Endometrial microvascular endothelial cells (primary cell): ENCODE results near the gene PCK1. TPM values are rescaled to one million over a fixed set of nuclear protein-coding genes. Genes with fewer than 3 reads are reported as not detected.

Experiments
- in situ Hi-C: cut with HindIII; loops from 2 replicates; pipeline ENCODE4 v1.10.0; 2017; ENCODE audit warnings: low sequenced_read_pairs, low pct_unique_long_range_greater_than_20kb; ENCODE audit errors: inconsistent ontology term
- total RNA-seq: library from RNA; depleted of rRNA; stranded (reverse); fragments of >200 nt; gene quantifications from one replicate; pipeline ENCODE4 v1.2.3, GENCODE V29; 2015; ENCODE audit errors: inconsistent ontology term

Gene PCK1
- total RNA-seq, 1 donor from 2014 or later, result not detected

DNA sequence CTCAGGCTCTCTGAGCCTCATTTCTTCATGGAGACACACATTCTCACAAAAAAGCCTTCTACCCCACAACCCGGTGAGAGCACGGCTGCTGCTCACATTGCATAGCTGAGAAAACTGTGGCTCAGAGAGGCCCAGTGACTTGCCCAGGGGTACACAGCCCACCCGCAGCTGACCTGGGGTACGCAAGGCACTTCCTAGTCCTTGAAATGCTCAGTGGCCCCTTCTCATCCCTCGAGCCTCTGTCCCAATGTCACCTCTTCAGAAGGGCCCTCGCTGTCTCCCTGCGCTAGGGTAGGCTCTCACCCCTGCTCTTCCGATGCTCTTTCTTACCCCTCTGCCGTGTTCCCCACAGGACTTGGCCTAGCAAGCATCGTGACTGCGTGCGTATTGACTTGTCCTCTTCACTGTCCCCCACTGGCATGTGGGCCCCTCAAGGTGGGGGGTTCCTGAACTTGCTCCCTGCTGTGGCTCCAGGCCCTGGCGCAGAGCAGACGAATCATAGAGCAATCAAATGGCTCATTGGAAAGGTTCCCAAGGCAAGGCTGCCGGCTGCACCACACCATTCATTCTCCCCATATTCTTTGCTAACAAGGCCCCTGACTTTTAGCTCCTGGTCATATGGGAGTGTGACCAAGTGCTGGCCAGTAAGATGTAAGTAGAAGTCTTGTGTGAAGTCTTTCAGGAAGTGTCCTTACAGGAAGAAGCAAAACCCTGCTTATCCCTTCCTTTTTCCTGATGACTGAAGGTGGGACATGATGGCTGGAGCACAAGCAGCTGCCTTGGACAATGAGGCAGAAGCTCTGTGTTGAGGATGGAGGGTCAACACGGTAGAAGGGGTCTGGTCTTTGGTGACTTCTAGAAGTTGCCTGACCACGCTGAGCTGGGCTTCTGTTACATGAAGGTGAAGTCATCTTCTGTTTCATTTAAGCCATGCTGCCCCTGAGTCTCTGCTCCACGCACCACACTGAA is 22.7 kb downstream of the PCK1 start:
- in situ Hi-C loops, result no loop called here

DNA sequence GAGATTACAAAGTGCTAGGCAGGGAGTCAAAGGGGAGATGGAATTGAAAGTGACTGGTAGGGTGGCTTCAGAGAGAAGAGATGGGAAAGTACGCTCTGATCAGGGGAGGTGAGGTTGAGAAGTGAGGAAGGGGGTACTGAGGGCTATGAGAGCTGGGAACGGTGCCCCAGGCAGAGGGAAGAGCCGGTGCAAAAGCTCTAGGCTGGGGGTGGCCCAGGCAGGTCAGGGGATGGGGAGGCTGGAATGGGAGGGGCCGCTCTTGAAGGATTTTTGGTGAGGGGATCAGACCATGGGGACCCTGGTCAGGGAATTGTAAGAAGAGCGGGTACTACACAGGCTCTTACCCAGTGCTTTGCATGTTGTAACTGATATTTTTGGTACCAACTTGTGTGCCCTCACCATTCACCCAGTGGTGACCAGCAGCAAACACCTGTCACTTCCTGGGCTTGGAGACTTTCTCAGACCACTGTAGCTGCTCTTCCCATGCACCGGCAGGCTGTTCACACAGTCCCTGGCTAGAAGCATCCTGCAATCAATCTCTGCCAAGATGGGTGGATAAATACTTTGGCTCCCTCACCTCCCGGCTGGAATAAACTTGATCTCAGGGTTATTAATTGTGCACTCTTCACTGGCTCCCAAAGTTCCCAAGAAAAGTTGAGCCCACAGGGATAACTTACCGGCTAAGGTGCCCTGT is 24.0 kb downstream of the PCK1 start:
- in situ Hi-C loops, result no loop called here

- in situ Hi-C loops, result no loop called here
Observed at GRCh38 chr20:57585466-57586213, 24.7 kb downstream of the PCK1 start.

GRCh38 chr20:57586370-57586793 is 25.5 kb downstream of the PCK1 start:
- in situ Hi-C loops, result no loop called here

DNA sequence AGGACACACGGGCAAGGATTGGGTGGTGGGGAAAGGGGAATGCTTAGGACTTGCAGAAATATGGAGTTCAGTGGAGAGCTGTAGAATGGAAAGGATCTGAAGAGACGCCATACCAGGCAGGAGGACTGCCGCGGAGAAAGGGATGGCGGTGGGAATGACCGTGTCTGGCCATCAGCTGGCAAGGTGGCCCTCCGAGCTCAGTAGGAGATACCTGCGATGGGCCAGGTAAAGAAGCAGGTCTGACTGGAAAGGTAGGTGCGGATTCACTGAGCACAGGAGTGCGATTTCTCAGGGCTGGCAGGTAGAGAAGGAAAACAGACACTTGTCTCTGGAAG is 26.0 kb downstream of the PCK1 start:
- in situ Hi-C loops, result no loop called here

GRCh38 chr20:57587278-57587988 is 26.5 kb downstream of the PCK1 start:
- in situ Hi-C loops, result no loop called here

GRCh38 chr20:57587989-57588377 is 27.1 kb downstream of the PCK1 start:
- in situ Hi-C loops, result no loop called here

DNA sequence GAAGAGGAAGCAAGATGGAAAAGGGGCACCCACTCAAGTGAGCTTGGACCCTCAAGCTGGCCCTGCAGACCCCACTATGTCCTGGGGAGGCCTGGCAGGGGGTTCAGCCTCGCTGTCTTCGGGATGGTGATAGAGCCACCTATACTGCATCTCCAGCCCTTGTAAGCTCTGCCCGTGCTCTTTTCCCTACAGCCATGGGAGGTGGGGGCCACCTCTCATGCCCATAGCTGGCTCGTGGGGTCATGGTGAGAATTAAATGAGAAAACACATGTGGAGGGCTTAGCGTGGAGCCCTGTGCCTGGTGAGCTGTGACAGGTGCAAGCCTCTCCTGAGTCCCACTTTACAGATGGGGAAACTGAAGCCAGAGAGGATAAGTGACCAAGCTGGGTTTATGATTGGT is 27.7 kb downstream of the PCK1 start:
- in situ Hi-C loops, result no loop called here

GRCh38 chr20:57589123-57589727 is 28.3 kb downstream of the PCK1 start:
- in situ Hi-C loops, result no loop called here

GRCh38 chr20:57589728-57590484 is 29.0 kb downstream of the PCK1 start:
- in situ Hi-C loops, result no loop called here

GRCh38 chr20:57590485-57591288 is 29.8 kb downstream of the PCK1 start:
- in situ Hi-C loops, result no loop called here

DNA sequence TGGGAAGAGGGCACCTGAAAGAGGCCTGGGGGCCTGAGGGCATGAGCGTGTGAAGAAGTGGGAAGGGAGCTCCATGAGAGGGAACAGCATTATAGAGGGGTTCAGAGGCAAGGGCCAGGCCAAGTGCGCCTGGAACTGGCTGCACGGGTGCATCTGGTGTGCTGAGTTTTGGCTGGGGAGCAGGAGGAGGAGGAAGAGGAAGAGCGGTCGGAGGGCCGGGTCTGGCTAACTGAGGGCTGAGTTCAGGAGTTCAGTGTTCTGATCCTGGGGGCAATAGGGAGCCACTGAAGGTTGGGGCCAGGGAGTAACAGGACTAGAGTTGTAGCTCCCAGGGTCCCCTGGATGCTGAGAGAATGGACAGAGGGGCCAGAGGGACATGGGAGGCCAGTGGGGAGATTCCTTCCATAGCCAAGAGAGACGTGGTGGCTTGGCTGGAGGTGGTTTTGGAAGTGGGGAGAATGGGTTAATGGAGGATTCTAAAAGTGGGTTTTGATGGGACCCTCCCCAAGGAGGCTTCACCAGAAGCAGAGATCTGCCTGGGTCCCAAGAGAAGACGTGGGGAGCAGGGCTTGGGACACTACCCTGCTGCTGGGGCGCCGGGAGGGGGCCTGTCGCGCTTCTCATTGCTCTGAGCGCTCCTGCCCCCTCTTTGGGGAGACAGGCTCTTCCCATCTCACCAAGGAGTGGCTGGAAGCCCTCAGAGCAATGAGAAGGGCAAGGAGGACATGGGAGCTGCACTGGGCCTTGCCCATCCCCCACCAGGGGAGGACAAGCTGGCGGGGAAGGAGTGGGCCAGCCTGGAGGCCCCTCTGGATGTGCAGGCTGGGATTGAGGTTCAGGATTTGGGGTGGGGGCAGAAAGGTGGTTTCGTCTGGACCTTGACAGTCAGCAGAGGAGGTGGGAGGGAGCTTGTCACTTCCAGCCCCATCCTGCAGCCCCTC is 30.6 kb downstream of the PCK1 start:
- in situ Hi-C loops, result no loop called here

GRCh38 chr20:57592263-57593092 is 31.6 kb downstream of the PCK1 start:
- in situ Hi-C loops, result no loop called here

DNA sequence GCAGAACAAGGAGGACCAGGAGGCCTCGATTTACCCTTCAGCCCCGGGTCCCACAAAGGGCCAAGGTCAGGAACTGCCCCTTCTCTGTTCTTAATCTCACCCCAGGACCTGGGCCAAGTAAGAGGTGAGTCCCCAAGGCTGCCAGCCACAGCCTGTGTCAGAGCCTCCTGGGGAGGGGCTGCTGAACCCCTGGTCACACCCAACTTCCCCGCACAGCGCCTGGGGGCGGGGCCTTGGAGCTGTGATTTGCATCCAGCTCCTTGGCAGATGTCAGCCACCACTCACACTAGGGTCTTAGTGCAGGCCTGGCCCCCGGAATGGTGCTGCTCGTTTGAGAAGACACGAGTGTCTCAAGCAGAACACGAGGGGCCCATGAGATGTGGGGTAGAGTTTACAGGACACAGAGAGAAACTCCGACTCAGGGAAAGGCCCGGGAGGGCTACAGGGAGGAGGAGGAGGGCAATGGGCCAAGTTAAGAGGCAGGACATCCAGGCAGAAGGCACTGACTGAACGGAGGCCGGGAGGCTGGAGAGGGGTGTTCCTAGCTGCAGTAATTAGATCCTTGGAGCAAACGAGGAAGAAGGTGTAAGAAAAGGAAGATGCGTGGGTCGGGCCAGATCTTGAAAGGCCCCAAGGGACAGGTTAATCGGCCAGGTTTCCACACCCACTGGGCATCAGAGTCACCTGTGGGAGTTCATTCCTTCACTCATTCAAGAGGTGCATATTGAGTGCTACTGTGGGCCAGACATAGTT is 32.4 kb downstream of the PCK1 start:
- in situ Hi-C loops, result no loop called here
